HepG2 (cell line): ENCODE measurements around the gene SLC25A10. TPM values are rescaled to one million over a fixed set of nuclear protein-coding genes. Genes with fewer than 3 reads are reported as not detected.

ENCODE experiments used
- ATAC-seq: fragments of 200-7000 bp; cut with Tn5 transposase; 3 replicates; pipeline ENCODE4 v1.9.1; 2020; ENCODE audit warnings: mild to moderate bottlenecking, moderate library complexity
- BruUV-seq: library from RNA; stranded (reverse); fragments of 400-500 nt; replicated peaks from 2 replicates; lab custom pipeline; 2021; lab: Mats Ljungman, UMichigan
- CTCF ChIA-PET: fragments of 300-600 bp; formaldehyde crosslinking; extraction: SDS; loops from one replicate; lab custom pipeline; 2021; ENCODE audit warnings: low total read pairs, inconsistent platforms, low intra/inter-chr PET ratio; lab: Yijun Ruan, JAX
- POLR2A ChIA-PET: fragments of 350-600 bp; sonication (Branson Sonifier 250); formaldehyde crosslinking; loops from one replicate; lab custom pipeline; 2020; ENCODE audit warnings: antibody characterized with exemption, inconsistent platforms; lab: Yijun Ruan, JAX
- DNase-seq: peaks from one replicate; pipeline ENCODE4 v3.0.0-alpha.2; 2015; ENCODE audit warnings: low spot score
- FAIRE-seq: peaks from 3 replicates; lab custom pipeline; 2011; peaks lifted over from hg19 to GRCh38; lab: Jason Lieb, UNC
- H2AFZ ChIP-seq: one replicate; pipeline ENCODE4 v1.6.1; 2011; ENCODE audit warnings: low read length, inconsistent platforms
- H3K27ac ChIP-seq: fragments of 300-600 bp; 3 replicates; pipeline ENCODE4 v1.8.0; 2011; ENCODE audit warnings: mixed run types, mild to moderate bottlenecking, mixed read lengths, low read length, inconsistent platforms; ENCODE audit not compliant: insufficient read depth; ENCODE audit errors: extremely low read length
- H3K27me3 ChIP-seq, 2 experiments: fragments of 200-600 bp in 1 of 2; 2 replicates in 1 of 2; 3 replicates in 1 of 2; pipeline versions ENCODE4 v1.6.0 to v1.8.0; 2011; ENCODE audit warnings: low read length in 2 of 2, mild to moderate bottlenecking in 2 of 2, moderate library complexity in 2 of 2, inconsistent platforms in 1 of 2; ENCODE audit not compliant: insufficient read depth in 2 of 2, control insufficient read depth in 1 of 2
- H3K36me3 ChIP-seq, 2 experiments: fragments of 200-600 bp in 1 of 2; replicated peaks in 1 of 2; 2 replicates in 1 of 2; 3 replicates in 1 of 2; pipeline versions ENCODE4 v1.5.1 to v1.8.0; 2011; ENCODE audit warnings: low read length in 2 of 2, inconsistent platforms in 1 of 2; ENCODE audit not compliant: insufficient read depth in 2 of 2, control insufficient read depth in 1 of 2
- H3K4me1 ChIP-seq: 2 replicates; pipeline ENCODE4 v1.5.1; 2012; ENCODE audit warnings: low read length, inconsistent platforms; ENCODE audit not compliant: insufficient read depth
- H3K4me2 ChIP-seq: 2 replicates; pipeline ENCODE4 v1.6.0; 2011; ENCODE audit warnings: low read depth, low read length, inconsistent platforms
- H3K4me3 ChIP-seq, 3 experiments: fragments of 200-600 bp in 1 of 3; sonication (generic), shearing (Covaris generic) in 1 of 3; replicated peaks in 1 of 3; 2 replicates each; pipeline ENCODE4 v1.5.1; 2011 to 2016; ENCODE audit warnings: low read length in 3 of 3, inconsistent platforms in 2 of 3, low read depth in 2 of 3, mild to moderate bottlenecking in 2 of 3, control low read depth in 1 of 3, mixed read lengths in 1 of 3; ENCODE audit not compliant: insufficient read depth in 1 of 3
- H3K79me2 ChIP-seq: one replicate; pipeline ENCODE4 v1.6.1; 2011; ENCODE audit warnings: low read length, inconsistent platforms; ENCODE audit not compliant: insufficient read depth
- H3K9ac ChIP-seq: 2 replicates; pipeline ENCODE4 v1.6.0; 2011; ENCODE audit warnings: mild to moderate bottlenecking, low read depth, low read length, inconsistent platforms; ENCODE audit not compliant: insufficient read depth
- H3K9me3 ChIP-seq: 2 replicates; pipeline ENCODE4 v1.5.1; 2012; ENCODE audit warnings: mild to moderate bottlenecking, low read length
- H4K20me1 ChIP-seq: 2 replicates; pipeline ENCODE4 v1.6.0; 2011; ENCODE audit warnings: inconsistent platforms, mild to moderate bottlenecking, low read length, moderate library complexity; ENCODE audit not compliant: insufficient read depth
- NFKB2 ChIP-seq: sonication (generic); formaldehyde crosslinking; IDR thresholded peaks from 2 replicates; pipeline ENCODE4 v1.4.0; 2020; ENCODE audit warnings: missing genetic modification reagents, borderline replicate concordance
- PTBP1 ChIP-seq: fragments of 200-400 bp; formaldehyde crosslinking; IDR thresholded peaks from 2 replicates; pipeline ENCODE4 v1.6.1; 2018; ENCODE audit warnings: low read length, low read depth; ENCODE audit not compliant: poor library complexity, severe bottlenecking
- RBM39 ChIP-seq: fragments of 200-400 bp; formaldehyde crosslinking; IDR thresholded peaks from one replicate; pipeline ENCODE4 v1.6.1; 2018; ENCODE audit warnings: antibody characterized with exemption, mild to moderate bottlenecking, low read depth, low read length; ENCODE audit not compliant: poor library complexity, severe bottlenecking
- SP2 ChIP-seq: sonication (generic); formaldehyde crosslinking; IDR thresholded peaks from 2 replicates; pipeline ENCODE4 v1.5.1; 2020; ENCODE audit warnings: mild to moderate bottlenecking, missing genetic modification reagents
- ZNF17 ChIP-seq: sonication (generic); formaldehyde crosslinking; IDR thresholded peaks from 2 replicates; pipeline ENCODE4 v1.5.0; 2020; ENCODE audit warnings: mild to moderate bottlenecking, missing genetic modification reagents
- ZNF292 ChIP-seq: sonication (generic); formaldehyde crosslinking; IDR thresholded peaks from 2 replicates; pipeline ENCODE4 v1.8.1; 2022; ENCODE audit warnings: mild to moderate bottlenecking, low read depth, missing genetic modification reagents, borderline replicate concordance
- ZNF343 ChIP-seq: sonication (generic); formaldehyde crosslinking; IDR thresholded peaks from 2 replicates; pipeline ENCODE4 v1.4.0; 2020; ENCODE audit warnings: mild to moderate bottlenecking, missing genetic modification reagents
- WGBS: methylation state at CpG from one replicate; pipeline ENCODE4 v1.1.6; 2017; ENCODE audit warnings: low lambda C conversion rate; 5-methylcytosine and 5-hydroxymethylcytosine counted together
- in situ Hi-C: cut with HindIII; loops from 2 replicates; pipeline ENCODE4 v1.10.0; 2017; ENCODE audit warnings: low pct_unique_long_range_greater_than_20kb; ENCODE audit not compliant: extremely low pct_ligation_motif_present
- intact Hi-C: fragments of 100-400 bp; cut with micrococcal nuclease; formaldehyde crosslinking; loops from one replicate; pipeline ENCODE4 v1.10.0; 2022; ENCODE audit not compliant: unreplicated experiment
- polyA plus RNA-seq, 8 experiments: library from polyadenylated mRNA; depleted of rRNA in 3 of 8; stranded (reverse) in 7 of 8; unstranded in 1 of 8; fragments of >200 nt; fragmentation: Illumina TruSeq in 4 of 8; extraction: Trizol in 4 of 8; gene quantifications; 2 replicates each; pipeline versions ENCODE4 v1.2.1 to v1.2.3, GENCODE V29; 2011 to 2016; ENCODE audit warnings: low read depth in 4 of 8, missing spikeins in 1 of 8, mixed read lengths in 1 of 8; ENCODE audit not compliant: insufficient read depth in 1 of 8
- total RNA-seq, 5 experiments: library from RNA; depleted of rRNA; stranded (reverse); fragments of >200 nt; fragmentation: Illumina TruSeq; extraction: Trizol; gene quantifications; 2 replicates each; pipeline ENCODE4 v1.2.3, GENCODE V29; 2016; ENCODE audit warnings: low read depth in 1 of 5
- TF ChIP-seq, protein P1 (sequence below): sonication (generic); formaldehyde crosslinking; conservative IDR thresholded peaks from 2 replicates; pipeline ENCODE4 v1.8.1; 2023; ENCODE audit warnings: missing genetic modification reagents
- TF ChIP-seq, protein P2 (sequence below): sonication (generic); formaldehyde crosslinking; IDR thresholded peaks from 2 replicates; pipeline ENCODE4 v1.4.0; 2020; ENCODE audit warnings: mild to moderate bottlenecking, missing genetic modification reagents

Gene SLC25A10
- total and polyA plus RNA-seq, 2 of the 13 experiments (the other 11 are each of a cell fraction or from before 2014, with no cell fraction given): 46.5 to 140 TPM

- TF ChIP-seq, protein P1, sequence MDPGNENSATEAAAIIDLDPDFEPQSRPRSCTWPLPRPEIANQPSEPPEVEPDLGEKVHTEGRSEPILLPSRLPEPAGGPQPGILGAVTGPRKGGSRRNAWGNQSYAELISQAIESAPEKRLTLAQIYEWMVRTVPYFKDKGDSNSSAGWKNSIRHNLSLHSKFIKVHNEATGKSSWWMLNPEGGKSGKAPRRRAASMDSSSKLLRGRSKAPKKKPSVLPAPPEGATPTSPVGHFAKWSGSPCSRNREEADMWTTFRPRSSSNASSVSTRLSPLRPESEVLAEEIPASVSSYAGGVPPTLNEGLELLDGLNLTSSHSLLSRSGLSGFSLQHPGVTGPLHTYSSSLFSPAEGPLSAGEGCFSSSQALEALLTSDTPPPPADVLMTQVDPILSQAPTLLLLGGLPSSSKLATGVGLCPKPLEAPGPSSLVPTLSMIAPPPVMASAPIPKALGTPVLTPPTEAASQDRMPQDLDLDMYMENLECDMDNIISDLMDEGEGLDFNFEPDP (CRISPR knock-in tag): no peak
These were observed 5.1 kb downstream of the SLC25A10 start (continued) for GRCh38 chr17:81717049-81717765.

- Histone ChIP-seq H4K20me1 (no peaks in the 10 kb centered on the region), H3K27me3 (no peaks in the 10 kb centered on the region; a peak in 1 of 5 replicates), H2AFZ (no peak overlapping the region), H3K4me2 (no peak overlapping the region), H3K9ac (no peak overlapping the region), H3K79me2 (peaks cover 29% of the 10 kb centered on the region), H3K36me3 (peaks cover 21 to 47% of the 10 kb centered on the region in 2 experiments), H3K27ac (no peak overlapping the region), H3K4me3 (no peak overlapping the region), H3K9me3 (no peaks in the 10 kb centered on the region), H3K4me1 (peaks cover 21% of the 10 kb centered on the region)
- FAIRE-seq (no peak), ATAC-seq (no peak), DNase-seq (no peak)
- in situ Hi-C loops: no loop called here
- no TSS peak for BruUV-seq
- POLR2A ChIA-PET: no interaction called here
- 100% methylated on average over 2 of the region's 9 CpGs for WGBS
- intact Hi-C loops: no loop called here
- CTCF ChIA-PET: no interaction called here
- no peak for TF ChIP-seq ZNF343 (CRISPR knock-in tag)
- TF ChIP-seq SP2 (CRISPR knock-in tag): no peak
- TF ChIP-seq PTBP1: no peak
- TF ChIP-seq ZNF292: no peak
- no peak for TF ChIP-seq NFKB2 (CRISPR knock-in tag)
- TF ChIP-seq ZNF17 (CRISPR knock-in tag): no peak
- TF ChIP-seq, protein P2, sequence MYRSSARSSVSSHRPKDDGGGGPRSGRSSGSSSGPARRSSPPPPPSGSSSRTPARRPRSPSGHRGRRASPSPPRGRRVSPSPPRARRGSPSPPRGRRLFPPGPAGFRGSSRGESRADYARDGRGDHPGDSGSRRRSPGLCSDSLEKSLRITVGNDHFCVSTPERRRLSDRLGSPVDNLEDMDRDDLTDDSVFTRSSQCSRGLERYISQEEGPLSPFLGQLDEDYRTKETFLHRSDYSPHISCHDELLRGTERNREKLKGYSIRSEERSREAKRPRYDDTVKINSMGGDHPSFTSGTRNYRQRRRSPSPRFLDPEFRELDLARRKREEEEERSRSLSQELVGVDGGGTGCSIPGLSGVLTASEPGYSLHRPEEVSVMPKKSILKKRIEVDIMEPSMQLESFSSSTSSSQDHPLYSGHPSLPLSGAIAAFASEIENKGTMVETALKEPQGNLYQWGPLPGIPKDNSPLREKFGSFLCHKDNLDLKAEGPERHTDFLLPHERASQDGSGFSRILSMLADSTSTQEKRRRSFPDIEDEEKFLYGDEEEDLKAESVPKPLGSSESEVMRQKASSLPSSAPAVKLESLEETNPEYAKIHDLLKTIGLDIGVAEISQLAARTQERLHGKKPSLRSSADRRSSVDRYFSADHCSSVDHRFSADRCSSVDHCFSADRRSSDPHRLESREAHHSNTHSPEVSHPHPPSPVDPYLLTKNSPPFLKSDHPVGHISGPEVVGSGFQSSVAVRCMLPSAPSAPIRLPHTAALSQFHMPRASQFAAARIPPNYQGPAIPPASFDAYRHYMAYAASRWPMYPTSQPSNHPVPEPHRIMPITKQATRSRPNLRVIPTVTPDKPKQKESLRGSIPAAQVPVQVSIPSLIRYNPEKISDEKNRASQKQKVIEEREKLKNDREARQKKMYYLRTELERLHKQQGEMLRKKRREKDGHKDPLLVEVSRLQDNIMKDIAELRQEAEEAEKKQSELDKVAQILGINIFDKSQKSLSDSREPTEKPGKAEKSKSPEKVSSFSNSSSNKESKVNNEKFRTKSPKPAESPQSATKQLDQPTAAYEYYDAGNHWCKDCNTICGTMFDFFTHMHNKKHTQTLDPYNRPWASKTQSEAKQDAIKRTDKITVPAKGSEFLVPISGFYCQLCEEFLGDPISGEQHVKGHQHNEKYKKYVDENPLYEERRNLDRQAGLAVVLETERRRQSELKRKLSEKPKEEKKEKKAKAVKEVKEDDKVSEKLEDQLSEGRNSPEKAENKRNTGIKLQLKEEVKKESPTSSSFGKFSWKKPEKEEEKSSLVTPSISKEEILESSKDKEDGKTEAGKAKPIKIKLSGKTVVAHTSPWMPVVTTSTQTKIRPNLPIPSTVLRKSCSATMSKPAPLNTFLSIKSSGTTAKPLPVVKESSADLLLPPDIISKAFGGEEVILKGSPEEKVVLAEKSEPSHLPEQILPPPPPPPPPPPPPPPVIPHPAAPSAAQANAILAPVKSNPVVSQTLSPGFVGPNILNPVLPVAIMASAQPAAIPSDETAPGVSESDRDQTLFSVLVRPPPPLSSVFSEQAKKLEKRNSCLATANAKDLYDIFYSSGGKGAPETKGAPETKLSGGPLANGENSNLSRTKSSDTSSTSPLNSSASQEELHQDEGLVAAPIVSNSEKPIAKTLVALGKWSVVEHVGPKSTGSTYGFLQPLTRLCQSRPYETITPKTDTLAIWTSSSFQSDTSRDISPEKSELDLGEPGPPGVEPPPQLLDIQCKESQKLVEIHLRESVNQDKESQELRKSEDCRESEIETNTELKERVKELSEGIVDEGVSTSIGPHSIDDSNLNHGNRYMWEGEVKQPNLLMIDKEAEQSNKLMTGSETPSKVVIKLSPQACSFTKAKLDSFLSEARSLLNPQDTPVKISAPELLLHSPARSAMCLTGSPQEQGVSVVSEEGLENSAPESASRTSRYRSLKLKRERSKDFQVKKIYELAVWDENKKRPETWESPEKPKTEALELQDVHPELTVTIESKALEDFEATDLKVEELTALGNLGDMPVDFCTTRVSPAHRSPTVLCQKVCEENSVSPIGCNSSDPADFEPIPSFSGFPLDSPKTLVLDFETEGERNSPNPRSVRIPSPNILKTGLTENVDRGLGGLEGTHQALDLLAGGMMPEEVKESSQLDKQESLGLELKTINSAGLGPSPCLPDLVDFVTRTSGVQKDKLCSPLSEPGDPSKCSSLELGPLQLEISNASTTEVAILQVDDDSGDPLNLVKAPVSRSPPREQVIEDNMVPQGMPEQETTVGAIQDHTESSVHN (CRISPR knock-in tag): no peak
- no peak for TF ChIP-seq RBM39
These were observed 5.6 kb downstream of the SLC25A10 start for GRCh38 chr17:81717766-81718089.
